SH-SY5Y (cell line): Measurements from ENCODE around the gene METTL3.

Source experiments
- GATA2 ChIP-seq: IDR thresholded peaks from 2 replicates; pipeline ENCODE4 v1.6.1; 2011; ENCODE audit warnings: mild to moderate bottlenecking, low read depth, low read length
- GATA3 ChIP-seq: IDR thresholded peaks from 2 replicates; pipeline ENCODE4 v1.6.1; 2011; ENCODE audit warnings: low read depth, mild to moderate bottlenecking, low read length, moderate library complexity

- no peak for TF ChIP-seq GATA3
- no peak for TF ChIP-seq GATA2
Observed at GRCh38 chr14:21454843-21455544, 56.1 kb downstream of the METTL3 start.
